Endodermal cell (in vitro differentiated cells): ENCODE results near the gene BMPR2. TPM values are rescaled to one million over a fixed set of nuclear protein-coding genes. Genes with fewer than 3 reads are reported as not detected.

ENCODE experiments used
- DNase-seq: peaks from one replicate; pipeline ENCODE4 v3.0.0-alpha.2; 2017
- H3K27ac ChIP-seq: 2 replicates; pipeline ENCODE4 v1.5.1; 2013; ENCODE audit warnings: mild to moderate bottlenecking, low read depth, low read length, moderate library complexity
- H3K27me3 ChIP-seq: 2 replicates; pipeline ENCODE4 v1.6.1; 2013; ENCODE audit warnings: mild to moderate bottlenecking, low read length, moderate library complexity; ENCODE audit not compliant: insufficient read depth, control insufficient read depth, poor library complexity, severe bottlenecking
- H3K36me3 ChIP-seq: 2 replicates; pipeline ENCODE4 v1.7.0; 2013; ENCODE audit warnings: mild to moderate bottlenecking, low read length, moderate library complexity; ENCODE audit not compliant: control insufficient read depth, insufficient read depth
- H3K4me1 ChIP-seq: one replicate; pipeline ENCODE4 v1.7.0; 2013; ENCODE audit warnings: low read length; ENCODE audit not compliant: control insufficient read depth, insufficient read depth
- H3K4me3 ChIP-seq: 2 replicates; pipeline ENCODE4 v1.5.1; 2013; ENCODE audit warnings: mild to moderate bottlenecking, low read length, moderate library complexity
- H3K9ac ChIP-seq: 2 replicates; pipeline ENCODE4 v1.6.1; 2013; ENCODE audit warnings: mild to moderate bottlenecking, low read length, moderate library complexity; ENCODE audit not compliant: poor library complexity, severe bottlenecking; ENCODE audit errors: extremely low read depth
- H3K9me3 ChIP-seq: 2 replicates; pipeline ENCODE4 v1.6.1; 2013; ENCODE audit warnings: mild to moderate bottlenecking, low read length, moderate library complexity; ENCODE audit not compliant: control insufficient read depth
- H3K27ac Mint-ChIP-seq: 2 replicates; pipeline ENCODE4 v1.8.0; 2020; ENCODE audit warnings: mixed read lengths
- H3K27me3 Mint-ChIP-seq: 2 replicates; pipeline ENCODE4 v1.8.0; 2021; ENCODE audit warnings: mild to moderate bottlenecking, mixed read lengths; ENCODE audit not compliant: insufficient read depth
- H3K36me3 Mint-ChIP-seq: 2 replicates; pipeline ENCODE4 v1.8.0; 2020; ENCODE audit warnings: low read depth, mixed read lengths
- H3K4me1 Mint-ChIP-seq: 2 replicates; pipeline ENCODE4 v1.8.0; 2020; ENCODE audit warnings: mixed read lengths
- H3K4me3 Mint-ChIP-seq: 2 replicates; pipeline ENCODE4 v1.8.0; 2020; ENCODE audit warnings: mild to moderate bottlenecking, moderate library complexity, mixed read lengths
- H3K9me3 Mint-ChIP-seq: 2 replicates; pipeline ENCODE4 v1.8.0; 2020; ENCODE audit warnings: mild to moderate bottlenecking, mixed read lengths
- WGBS, 2 experiments: methylation state at CpG; one replicate each; pipeline versions ENCODE4 v1.1.5 to v1.1.7; 2013; ENCODE audit warnings: missing lambda C conversion rate in 2 of 2, mixed read lengths in 1 of 2; ENCODE audit not compliant: insufficient coverage in 1 of 2, insufficient read length in 1 of 2; 5-methylcytosine and 5-hydroxymethylcytosine counted together
- total RNA-seq, 2 donors: library from RNA; stranded (reverse); fragmentation: NEBNext Ultra II Directional in 1 of 2; extraction: Animal tissue kit (Norgen Biotek cat#: 25700) in 1 of 2; gene quantifications; 2 replicates in 1 of 2; 3 replicates in 1 of 2; pipeline ENCODE4 v1.2.1, GENCODE V29; 2021
- TF ChIP-seq, protein P1 (sequence below): fragments of 200-600 bp; sonication (generic); conservative IDR thresholded peaks from 2 replicates; pipeline ENCODE4 v1.5.0; 2021; ENCODE audit warnings: antibody characterized with exemption, mild to moderate bottlenecking

BMPR2 gene
- total RNA-seq, 2 donors from 2014 or later, result 42.2 to 56.3 TPM

DNA sequence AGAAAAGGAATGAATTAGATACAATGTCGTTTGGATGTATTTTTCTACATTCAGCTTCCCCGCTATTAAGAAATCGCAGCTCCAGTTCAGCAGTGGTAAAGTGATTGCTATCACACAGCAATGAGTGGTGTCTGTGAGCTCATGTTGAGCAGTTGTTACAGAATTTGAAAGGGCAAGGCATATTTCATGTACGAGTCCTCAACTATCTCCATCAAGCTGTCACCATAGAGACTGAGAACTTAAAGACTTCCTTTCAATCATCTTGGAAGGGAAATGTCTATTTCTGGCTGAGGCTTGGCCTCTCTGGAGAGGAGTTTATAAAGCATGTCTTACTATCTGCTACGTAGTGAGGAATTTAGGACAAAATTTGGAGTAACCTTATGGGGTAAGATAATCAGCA is 234.3 kb downstream of the BMPR2 start:
- no peaks in the 10 kb centered on the region for H3K36me3 ChIP-seq
- H3K4me3 ChIP-seq, result no peak overlapping the region
- Mint-ChIP-seq H3K4me1 (peaks cover 6% of the 10 kb centered on the region), H3K27ac (no peak overlapping the region), H3K9me3 (no peaks in the 10 kb centered on the region), H3K36me3 (no peaks in the 10 kb centered on the region), H3K27me3 (no peaks in the 10 kb centered on the region), H3K4me3 (no peak overlapping the region)
- no peak overlapping the region for H3K9ac ChIP-seq
- 90 to 93% methylated on average over 4 to 5 of the region's 5 CpGs for WGBS, 2 experiments
- TF ChIP-seq, protein P1, sequence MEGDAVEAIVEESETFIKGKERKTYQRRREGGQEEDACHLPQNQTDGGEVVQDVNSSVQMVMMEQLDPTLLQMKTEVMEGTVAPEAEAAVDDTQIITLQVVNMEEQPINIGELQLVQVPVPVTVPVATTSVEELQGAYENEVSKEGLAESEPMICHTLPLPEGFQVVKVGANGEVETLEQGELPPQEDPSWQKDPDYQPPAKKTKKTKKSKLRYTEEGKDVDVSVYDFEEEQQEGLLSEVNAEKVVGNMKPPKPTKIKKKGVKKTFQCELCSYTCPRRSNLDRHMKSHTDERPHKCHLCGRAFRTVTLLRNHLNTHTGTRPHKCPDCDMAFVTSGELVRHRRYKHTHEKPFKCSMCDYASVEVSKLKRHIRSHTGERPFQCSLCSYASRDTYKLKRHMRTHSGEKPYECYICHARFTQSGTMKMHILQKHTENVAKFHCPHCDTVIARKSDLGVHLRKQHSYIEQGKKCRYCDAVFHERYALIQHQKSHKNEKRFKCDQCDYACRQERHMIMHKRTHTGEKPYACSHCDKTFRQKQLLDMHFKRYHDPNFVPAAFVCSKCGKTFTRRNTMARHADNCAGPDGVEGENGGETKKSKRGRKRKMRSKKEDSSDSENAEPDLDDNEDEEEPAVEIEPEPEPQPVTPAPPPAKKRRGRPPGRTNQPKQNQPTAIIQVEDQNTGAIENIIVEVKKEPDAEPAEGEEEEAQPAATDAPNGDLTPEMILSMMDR, result no peak
- H3K9me3 ChIP-seq, result no peaks in the 10 kb centered on the region
- H3K27me3 ChIP-seq, result no peaks in the 10 kb centered on the region
- H3K27ac ChIP-seq, result no peak overlapping the region
- DNase-seq, result no peak
- H3K4me1 ChIP-seq, result peaks cover 5% of the 10 kb centered on the region

DNA sequence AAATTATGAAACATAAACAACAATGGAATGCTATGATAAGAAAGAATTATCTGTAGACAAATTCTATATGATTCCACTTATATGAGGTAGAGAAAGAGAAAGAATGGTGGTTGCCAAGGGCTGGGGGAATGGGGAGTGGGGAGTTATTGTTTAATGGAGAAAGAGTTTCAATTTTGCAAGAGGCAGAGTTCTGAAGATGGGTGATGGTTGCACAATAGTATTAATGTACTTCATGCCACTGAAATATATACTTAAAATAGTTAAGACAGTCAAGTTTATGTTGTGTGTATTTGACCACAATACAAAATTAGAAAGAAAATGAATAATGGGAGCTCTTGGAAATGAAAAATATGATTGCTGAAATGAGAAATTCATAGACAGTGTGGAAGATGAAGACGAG is 236.0 kb downstream of the BMPR2 start:
- Histone ChIP-seq H3K36me3 (no peaks in the 10 kb centered on the region), H3K9ac (no peak overlapping the region), H3K9me3 (no peaks in the 10 kb centered on the region), H3K4me1 (peaks cover 5% of the 10 kb centered on the region), H3K4me3 (no peak overlapping the region), H3K27me3 (no peaks in the 10 kb centered on the region), H3K27ac (no peak overlapping the region)
- 83 to 97% methylated on average over 1 of the region's 1 CpG for WGBS, 2 experiments
- TF ChIP-seq, protein P1, result no peak
- H3K27me3 Mint-ChIP-seq, result no peaks in the 10 kb centered on the region
- no peaks in the 10 kb centered on the region for H3K9me3 Mint-ChIP-seq
- no peaks in the 10 kb centered on the region for H3K36me3 Mint-ChIP-seq
- H3K4me1 Mint-ChIP-seq, result peaks cover 6% of the 10 kb centered on the region
- DNase-seq, result no peak
- no peak overlapping the region for H3K4me3 Mint-ChIP-seq
- H3K27ac Mint-ChIP-seq, result no peak overlapping the region

DNA sequence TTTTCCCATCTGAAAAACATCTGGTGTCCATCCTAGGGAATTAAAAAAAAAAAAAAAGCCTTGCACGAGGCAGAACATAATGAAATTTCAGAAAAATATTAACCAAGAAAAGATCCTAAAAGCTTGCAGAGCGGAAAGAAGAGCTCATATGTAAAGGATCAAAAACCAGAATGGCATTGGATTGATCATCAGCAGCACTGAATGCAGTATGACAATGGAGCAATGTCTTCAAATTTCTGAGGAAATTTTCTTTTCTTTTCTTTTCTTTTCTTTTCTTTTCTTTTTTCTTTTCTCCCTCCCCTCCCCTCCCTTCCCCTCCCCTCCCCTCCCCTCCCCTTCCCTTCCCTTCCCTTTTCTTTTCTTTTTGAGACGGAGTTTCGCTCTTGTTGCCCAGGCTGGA is 237.4 kb downstream of the BMPR2 start:
- Histone ChIP-seq H3K27ac (no peak overlapping the region), H3K4me1 (peaks cover 5% of the 10 kb centered on the region), H3K4me3 (no peak overlapping the region), H3K9me3 (no peaks in the 10 kb centered on the region), H3K9ac (no peak overlapping the region), H3K36me3 (no peaks in the 10 kb centered on the region), H3K27me3 (no peaks in the 10 kb centered on the region)
- Mint-ChIP-seq H3K27me3 (no peaks in the 10 kb centered on the region), H3K36me3 (no peaks in the 10 kb centered on the region), H3K27ac (no peak overlapping the region), H3K4me1 (peaks cover 6% of the 10 kb centered on the region), H3K9me3 (no peaks in the 10 kb centered on the region), H3K4me3 (no peak overlapping the region)
- no peak for DNase-seq
- TF ChIP-seq, protein P1, result no peak
- 89 to 90% methylated on average over 2 to 4 of the region's 4 CpGs for WGBS, 2 experiments

Other genes starting within 250 kb of the BMPR2 start
- gene SUMO1, start 137.7 kb upstream of the BMPR2 start, total RNA-seq, result 100 to 1,000 TPM; 168 to 183 TPM
- gene NOP58, start 110.6 kb upstream of the BMPR2 start, total RNA-seq, result 10 to 100 TPM; 73.5 to 82.7 TPM